CD4-positive, alpha-beta T cell (primary cell): ENCODE measurements around the gene HMCN2. TPM values are rescaled to one million over a fixed set of nuclear protein-coding genes. Genes with fewer than 3 reads are reported as not detected.
A peak's percentile ranks its signal among the peaks of the same experiment; 100 is the strongest.

ENCODE experiments used
- ATAC-seq: fragments of 200-7000 bp; cut with Tn5 transposase; one replicate; pipeline ENCODE4 v1.10.0; 2022; ENCODE audit warnings: mild to moderate bottlenecking; ENCODE audit not compliant: poor library complexity
- CTCF ChIA-PET: fragments of 350-600 bp; sonication (Branson Sonifier 250); formaldehyde crosslinking; loops from one replicate; lab custom pipeline; 2021; ENCODE audit warnings: antibody characterized with exemption, inconsistent platforms; lab: Charles Lee
- POLR2A ChIA-PET: fragments of 350-600 bp; sonication (Branson Sonifier 250); formaldehyde crosslinking; loops from one replicate; lab custom pipeline; 2021; ENCODE audit warnings: antibody characterized with exemption, inconsistent platforms; lab: Charles Lee
- DNase-seq, 14 experiments: peaks; one replicate each; pipeline ENCODE4 v3.0.0-alpha.2; 2013 to 2020; ENCODE audit warnings: mixed read lengths in 2 of 14
- H3K27ac ChIP-seq, 2 donors: one replicate each; pipeline versions ENCODE4 v1.5.1 to v1.7.0; 2013; ENCODE audit warnings: low read length in 2 of 2, low read depth in 1 of 2, mild to moderate bottlenecking in 1 of 2
- H3K27me3 ChIP-seq, 2 experiments: 1 replicate in 1 of 2; 2 replicates in 1 of 2; pipeline versions ENCODE4 v1.6.1 to v1.7.0; 2013; ENCODE audit warnings: low read length in 2 of 2, control low read depth in 1 of 2, mild to moderate bottlenecking in 1 of 2, moderate library complexity in 1 of 2; ENCODE audit not compliant: insufficient read depth in 2 of 2, control insufficient read depth in 1 of 2
- H3K36me3 ChIP-seq: one replicate; pipeline ENCODE4 v1.6.1; 2013; ENCODE audit warnings: low read length, control low read depth; ENCODE audit not compliant: insufficient read depth
- H3K4me1 ChIP-seq: one replicate; pipeline ENCODE4 v1.6.1; 2013; ENCODE audit warnings: low read length, control low read depth; ENCODE audit not compliant: insufficient read depth
- H3K4me3 ChIP-seq: one replicate; pipeline ENCODE4 v1.5.1; 2013; ENCODE audit warnings: mild to moderate bottlenecking, low read length, moderate library complexity
- H3K9me3 ChIP-seq, 2 experiments: 1 replicate in 1 of 2; 2 replicates in 1 of 2; pipeline versions ENCODE4 v1.6.1 to v1.7.0; 2013; ENCODE audit warnings: low read length in 2 of 2, mild to moderate bottlenecking in 2 of 2, control low read depth in 1 of 2, moderate library complexity in 1 of 2; ENCODE audit not compliant: control insufficient read depth in 1 of 2, insufficient read depth in 1 of 2
- H3K27ac Mint-ChIP-seq: one replicate; pipeline ENCODE4 v1.8.0; 2020; ENCODE audit warnings: mixed read lengths
- H3K27me3 Mint-ChIP-seq: one replicate; pipeline ENCODE4 v1.8.0; 2021; ENCODE audit warnings: mixed read lengths
- H3K36me3 Mint-ChIP-seq: one replicate; pipeline ENCODE4 v1.8.0; 2021; ENCODE audit warnings: low read depth, mixed read lengths
- H3K4me1 Mint-ChIP-seq: one replicate; pipeline ENCODE4 v1.8.0; 2021; ENCODE audit warnings: low read depth, mixed read lengths
- H3K4me3 Mint-ChIP-seq: one replicate; pipeline ENCODE4 v1.8.0; 2020; ENCODE audit warnings: mild to moderate bottlenecking, mixed read lengths
- H3K9me3 Mint-ChIP-seq: one replicate; pipeline ENCODE4 v1.8.0; 2020; ENCODE audit warnings: mixed read lengths
- CTCF ChIP-seq: fragments of 200-600 bp; IDR thresholded peaks from one replicate; pipeline ENCODE4 v1.8.0; 2022; ENCODE audit warnings: antibody characterized with exemption, mild to moderate bottlenecking
- intact Hi-C, 2 experiments: fragments of 100-400 bp; cut with DNase I in 1 of 2; cut with micrococcal nuclease in 1 of 2; formaldehyde crosslinking; loops; one replicate each; pipeline versions ENCODE4 v1.15.1 to v1.9.0; 2023 to 2025; cut with DNase I, micrococcal nuclease
- total RNA-seq, 174 experiments: library from RNA in 2 of 174; stranded (reverse) in 2 of 174; gene quantifications; one replicate each; pipeline ENCODE4 v1.2.3 and lab custom pipeline; 2021 to 2026

Gene HMCN2
- total RNA-seq, 2 experiments from 2014 or later = not detected

DNA sequence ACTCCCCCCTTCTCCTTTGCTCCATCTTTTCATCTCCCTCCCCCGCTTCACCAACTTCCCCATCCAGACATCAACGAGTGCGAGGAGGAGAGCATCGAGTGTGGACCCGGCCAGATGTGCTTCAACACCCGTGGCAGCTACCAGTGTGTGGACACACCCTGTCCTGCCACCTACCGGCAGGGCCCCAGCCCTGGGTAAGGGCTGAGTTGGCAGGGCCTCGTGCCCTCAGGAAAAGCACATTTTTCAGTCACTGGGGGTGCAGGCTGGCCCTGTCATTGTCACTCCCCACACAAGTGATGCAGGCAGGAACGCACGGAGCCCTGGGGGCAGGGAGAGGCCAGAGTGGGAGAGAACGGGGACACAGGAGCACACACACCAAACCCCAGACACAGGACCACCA lies 166.8 kb downstream of the HMCN2 start:
- ChIA-PET POLR2A (no interaction called here), CTCF (no interaction called here)
- ATAC-seq (no peak), DNase-seq (no peak)
- peaks cover 27 to 28% of the 10 kb centered on the region in 2 experiments for H3K27me3 ChIP-seq
- H3K36me3 Mint-ChIP-seq = no peaks in the 10 kb centered on the region
- H3K27me3 Mint-ChIP-seq = peaks cover 46% of the 10 kb centered on the region
- peaks cover 0 to 38% of the 10 kb centered on the region in 2 experiments for H3K9me3 ChIP-seq
- H3K4me3 Mint-ChIP-seq = no peak overlapping the region
- no peaks in the 10 kb centered on the region for H3K4me1 Mint-ChIP-seq
- no peak overlapping the region for H3K27ac ChIP-seq
- peaks cover 8% of the 10 kb centered on the region for H3K4me1 ChIP-seq
- no peak overlapping the region for H3K27ac Mint-ChIP-seq
- no peaks in the 10 kb centered on the region for H3K9me3 Mint-ChIP-seq
- no peaks in the 10 kb centered on the region for H3K36me3 ChIP-seq
- H3K4me3 ChIP-seq = no peak overlapping the region
- intact Hi-C loops = no loop called here
- no peak for TF ChIP-seq CTCF

DNA sequence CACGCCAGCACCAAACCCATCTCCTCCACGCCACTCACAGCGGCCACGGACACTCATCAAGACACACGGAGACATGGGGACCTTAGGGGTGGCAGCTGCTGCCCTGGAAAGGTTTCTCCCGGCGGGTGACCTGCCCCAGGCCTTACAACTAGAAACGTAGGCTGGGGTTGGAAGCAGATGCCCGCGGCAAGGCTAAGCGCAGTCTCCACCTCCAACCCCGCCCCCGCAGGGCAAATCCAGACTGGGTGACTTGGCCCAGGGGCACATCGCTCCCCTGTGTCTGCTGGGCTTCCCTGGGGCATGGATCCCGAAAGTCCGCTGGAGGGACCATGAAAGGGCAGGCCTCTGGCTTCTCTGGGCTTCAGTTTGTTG lies 167.2 kb downstream of the HMCN2 start:
- no peaks in the 10 kb centered on the region for H3K36me3 ChIP-seq
- H3K9me3 ChIP-seq = peaks cover 0 to 38% of the 10 kb centered on the region in 2 experiments
- H3K4me1 Mint-ChIP-seq = no peaks in the 10 kb centered on the region
- CTCF ChIA-PET = no interaction called here
- no peak overlapping the region for H3K27ac Mint-ChIP-seq
- H3K27me3 ChIP-seq = peaks cover 26 to 27% of the 10 kb centered on the region in 2 experiments
- H3K36me3 Mint-ChIP-seq = no peaks in the 10 kb centered on the region
- no peak for TF ChIP-seq CTCF
- no peaks in the 10 kb centered on the region for H3K9me3 Mint-ChIP-seq
- POLR2A ChIA-PET = no interaction called here
- intact Hi-C loops = no loop called here
- H3K27ac ChIP-seq = no peak overlapping the region
- H3K4me3 ChIP-seq = no peak overlapping the region
- peaks cover 48% of the 10 kb centered on the region for H3K27me3 Mint-ChIP-seq
- no peak overlapping the region for H3K4me3 Mint-ChIP-seq
- ATAC-seq (no peak), DNase-seq (no peak)
- peaks cover 8% of the 10 kb centered on the region for H3K4me1 ChIP-seq

DNA sequence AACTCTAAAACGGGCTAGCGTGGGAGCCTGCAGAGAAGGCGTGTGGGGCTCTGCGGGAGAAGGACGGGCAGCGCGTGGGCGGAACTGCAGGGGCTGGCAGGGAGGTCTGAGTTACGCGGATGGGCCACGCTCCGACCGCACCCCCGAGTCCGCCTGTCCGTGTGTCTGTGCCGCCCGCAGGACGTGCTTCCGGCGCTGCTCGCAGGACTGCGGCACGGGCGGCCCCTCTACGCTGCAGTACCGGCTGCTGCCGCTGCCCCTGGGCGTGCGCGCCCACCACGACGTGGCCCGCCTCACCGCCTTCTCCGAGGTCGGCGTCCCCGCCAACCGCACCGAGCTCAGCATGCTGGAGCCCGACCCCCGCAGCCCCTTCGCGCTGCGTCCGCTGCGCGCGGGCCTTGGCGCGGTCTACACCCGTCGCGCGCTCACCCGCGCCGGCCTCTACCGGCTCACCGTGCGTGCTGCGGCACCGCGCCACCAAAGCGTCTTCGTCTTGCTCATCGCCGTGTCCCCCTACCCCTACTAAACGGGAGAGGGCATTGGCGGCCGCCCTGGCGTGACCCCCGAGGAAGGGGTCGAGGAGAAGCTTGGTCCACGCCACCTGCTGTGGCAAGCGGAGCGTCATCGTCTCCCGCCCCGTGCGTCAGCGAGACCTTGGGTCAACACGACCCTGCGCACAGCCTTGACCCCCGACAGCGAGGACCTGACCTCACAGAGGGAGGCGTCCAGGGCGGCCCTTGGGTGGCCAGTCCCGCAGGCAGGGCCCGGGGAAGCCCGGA lies 167.8 kb downstream of the HMCN2 start:
- no peak overlapping the region for H3K27ac Mint-ChIP-seq
- peaks cover 0 to 38% of the 10 kb centered on the region in 2 experiments for H3K9me3 ChIP-seq
- H3K36me3 ChIP-seq = no peaks in the 10 kb centered on the region
- DNase-seq (peak in 6 of 14 experiments; percentile 5 to 29 (median 11)), ATAC-seq (peak; percentile 68)
- no peaks in the 10 kb centered on the region for H3K36me3 Mint-ChIP-seq
- H3K4me3 ChIP-seq = no peak overlapping the region
- no peak for TF ChIP-seq CTCF
- ChIA-PET POLR2A (no interaction called here), CTCF (no interaction called here)
- H3K27me3 Mint-ChIP-seq = peaks cover 48% of the 10 kb centered on the region
- no peak overlapping the region for H3K4me3 Mint-ChIP-seq
- H3K27ac ChIP-seq = no peak overlapping the region
- no peaks in the 10 kb centered on the region for H3K4me1 Mint-ChIP-seq
- H3K4me1 ChIP-seq = peaks cover 8% of the 10 kb centered on the region
- H3K27me3 ChIP-seq = peaks cover 27 to 31% of the 10 kb centered on the region in 2 experiments
- intact Hi-C loops = no loop called here
- no peaks in the 10 kb centered on the region for H3K9me3 Mint-ChIP-seq
